GM15510 (cell line): Measurements from ENCODE around the gene RERE.

Experiments
- POLR2A ChIP-seq: IDR thresholded peaks from 3 replicates; pipeline ENCODE4 v1.6.1; 2011; ENCODE audit warnings: borderline replicate concordance; ENCODE audit not compliant: insufficient read length; ENCODE audit errors: extremely low read depth

The RERE gene

GRCh38 chr1:8702472-8702849, 115.0 kb downstream of the RERE start:
- TF ChIP-seq POLR2A = no peak

DNA sequence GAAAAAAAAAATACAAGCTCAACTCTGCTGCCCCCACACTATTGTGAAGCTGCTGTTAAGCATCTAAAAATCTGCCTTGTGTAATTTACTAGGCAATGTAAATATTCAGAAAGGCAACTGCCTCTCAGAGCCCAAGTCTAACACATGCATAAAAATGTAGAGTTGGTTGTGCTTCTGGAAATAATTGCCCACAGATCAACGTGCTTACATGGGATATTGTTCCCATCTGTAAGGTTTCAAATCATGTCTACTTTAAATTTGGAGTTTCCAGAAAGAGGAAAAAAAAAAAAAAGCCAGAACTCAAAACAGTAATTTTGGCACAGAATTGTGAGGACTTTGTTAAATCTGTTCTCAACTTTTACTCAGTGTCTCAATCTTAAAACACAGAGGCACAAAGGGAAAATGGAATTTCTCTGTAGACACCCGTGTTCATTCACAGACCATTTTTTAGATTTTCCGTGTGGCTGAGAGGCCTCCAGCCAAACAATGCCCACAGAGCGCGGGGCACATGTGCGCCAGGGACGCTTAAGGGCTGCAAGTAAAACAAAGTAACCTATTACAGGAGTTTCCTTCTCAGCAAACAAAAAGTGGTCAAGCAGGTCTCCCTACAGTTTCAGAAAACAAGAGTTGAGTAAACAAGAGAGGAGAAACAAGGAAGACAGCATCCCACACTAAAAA, 115.5 kb downstream of the RERE start:
- TF ChIP-seq POLR2A = no peak

- TF ChIP-seq POLR2A = no peak
Measured at GRCh38 chr1:8699679-8700078, 117.8 kb downstream of the RERE start.

DNA sequence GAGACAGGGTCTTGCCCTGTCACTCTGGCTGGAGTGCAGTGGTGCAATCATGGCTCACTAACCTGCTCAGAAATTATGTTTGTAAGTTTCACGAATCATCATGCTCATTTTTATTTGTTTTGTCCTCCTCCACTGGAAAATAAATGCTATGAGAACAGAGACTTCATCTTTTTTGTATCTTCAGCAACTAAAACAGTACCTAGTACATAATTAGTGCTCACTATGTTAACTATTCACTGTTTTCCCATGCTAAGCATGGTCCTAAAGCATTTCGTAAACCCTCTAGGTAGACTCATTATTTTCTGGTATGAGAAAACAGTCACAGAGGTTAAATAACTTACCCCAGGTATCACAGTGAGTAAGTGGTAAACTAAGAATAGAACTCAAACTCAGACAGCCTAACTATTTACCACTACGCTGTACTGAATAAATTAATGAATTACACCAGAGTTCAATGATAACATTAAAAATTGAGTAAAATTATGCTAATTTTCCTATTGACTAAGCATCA, 118.4 kb downstream of the RERE start:
- no peak for TF ChIP-seq POLR2A

DNA sequence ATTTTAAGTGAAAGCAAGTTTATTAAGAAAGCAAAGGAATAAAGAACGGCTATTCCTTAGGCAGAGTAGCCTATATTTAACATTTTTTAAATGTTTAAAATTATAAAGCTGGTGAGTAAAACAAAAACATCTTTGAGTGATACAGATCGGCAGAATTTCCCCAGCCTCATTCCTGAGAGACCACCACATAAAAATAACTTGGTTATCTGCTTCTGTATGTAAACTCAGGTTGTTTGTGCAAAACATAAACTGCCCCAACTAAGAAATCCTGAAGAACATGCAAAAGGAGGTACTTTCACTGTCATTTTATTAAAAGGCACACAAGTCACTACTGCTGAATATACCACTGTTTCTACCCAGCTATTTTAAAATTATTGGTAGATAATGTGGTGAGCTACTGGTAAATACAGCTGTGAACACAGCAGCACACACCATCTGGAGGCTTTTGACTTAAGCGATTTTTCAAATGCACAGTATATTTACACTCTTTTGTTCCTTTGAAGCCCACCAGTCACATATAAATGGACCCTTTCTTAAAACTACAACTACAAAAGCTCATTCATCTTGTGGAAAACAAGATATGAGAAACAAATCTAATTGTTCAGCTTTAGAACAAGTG, 119.3 kb downstream of the RERE start:
- TF ChIP-seq POLR2A = no peak

DNA sequence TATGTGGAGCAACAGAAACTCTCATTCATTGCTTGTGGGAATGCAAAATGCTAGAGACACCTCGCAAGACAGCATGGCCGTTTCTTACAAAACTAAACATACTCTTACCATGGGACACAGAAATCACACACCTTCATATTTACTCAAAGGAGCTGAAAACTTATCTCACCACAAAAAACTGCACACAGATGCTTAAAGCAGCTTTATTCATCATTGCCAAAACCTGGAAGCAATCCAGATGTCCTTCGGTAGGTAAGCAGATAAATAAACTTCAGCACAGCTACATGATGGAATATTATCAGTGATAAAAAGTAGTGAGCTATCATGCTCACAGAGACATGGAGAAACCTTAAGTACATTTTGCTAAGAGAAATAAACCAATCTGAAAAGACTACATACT, 124.3 kb downstream of the RERE start:
- TF ChIP-seq POLR2A = no peak

DNA sequence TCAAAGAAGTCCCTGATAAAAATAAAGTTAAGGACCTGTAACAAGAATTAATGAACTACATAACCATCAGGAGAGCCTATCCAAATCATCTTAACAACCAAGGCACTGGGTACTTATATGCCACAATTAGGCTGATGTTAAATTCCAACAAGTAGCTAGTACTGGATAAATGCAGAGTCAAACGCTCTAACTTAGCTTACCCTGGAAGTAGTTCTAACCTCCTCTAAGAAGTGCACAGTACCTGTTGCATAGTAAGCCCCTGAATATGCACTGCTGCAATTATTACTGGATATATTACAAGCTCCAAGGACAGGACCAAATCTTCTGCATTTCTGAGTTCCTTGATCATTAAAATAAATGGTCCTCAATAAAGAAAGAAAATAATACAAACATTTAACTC, 125.8 kb downstream of the RERE start:
- no peak for TF ChIP-seq POLR2A

DNA sequence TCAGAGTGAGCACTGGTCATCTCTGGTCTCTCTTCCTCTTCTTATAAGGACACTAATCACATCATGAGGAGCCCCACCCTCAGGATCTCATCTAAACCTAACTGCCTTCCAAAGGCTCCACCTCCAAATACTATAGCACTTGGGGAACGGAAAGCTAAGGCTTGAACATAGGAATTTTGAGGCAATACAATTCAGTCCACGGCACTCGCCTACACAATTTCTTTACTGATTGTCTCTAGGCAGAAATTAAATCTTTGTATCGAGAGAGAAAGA, 127.3 kb downstream of the RERE start:
- TF ChIP-seq POLR2A = no peak

DNA sequence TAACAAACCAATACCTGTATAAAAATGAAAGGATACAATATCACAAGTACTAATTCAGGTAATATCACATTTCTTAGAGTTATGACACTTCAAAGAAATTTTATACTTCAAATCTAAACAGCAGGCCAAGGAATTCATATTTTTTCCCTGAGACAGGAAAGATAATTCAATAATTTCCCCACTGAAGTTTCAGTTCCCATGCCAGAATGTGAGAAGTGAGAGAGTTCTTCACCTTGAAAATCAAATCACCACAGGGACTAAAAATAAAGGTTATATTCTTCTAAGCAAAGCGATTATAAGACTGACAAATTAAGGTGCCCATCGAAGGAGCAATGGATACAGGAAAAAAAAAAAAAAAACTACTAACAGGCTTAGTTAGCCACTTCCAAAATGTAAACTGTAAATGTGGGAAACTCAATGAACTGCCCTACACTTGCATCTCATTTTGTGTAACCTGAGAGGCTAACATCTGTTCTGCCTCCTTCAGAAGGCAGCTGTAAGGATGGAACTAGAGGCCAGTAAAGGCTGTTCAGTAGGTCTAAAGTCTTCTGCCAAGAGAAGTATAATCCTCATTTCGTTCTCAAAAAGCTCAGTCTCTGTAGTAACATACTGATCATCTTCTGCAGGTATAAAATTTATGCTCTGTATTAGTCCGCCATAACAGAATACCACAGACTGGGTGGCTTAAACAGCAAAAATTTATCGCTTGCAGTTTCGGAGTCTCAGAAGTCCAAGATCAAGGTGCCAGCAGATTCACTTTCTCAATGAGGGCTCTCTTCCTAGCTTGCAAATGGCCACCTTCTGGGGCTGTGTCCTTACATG, 127.8 kb downstream of the RERE start:
- no peak for TF ChIP-seq POLR2A

- no peak for TF ChIP-seq POLR2A
Measured at GRCh38 chr1:8687538-8687937, 129.9 kb downstream of the RERE start.

DNA sequence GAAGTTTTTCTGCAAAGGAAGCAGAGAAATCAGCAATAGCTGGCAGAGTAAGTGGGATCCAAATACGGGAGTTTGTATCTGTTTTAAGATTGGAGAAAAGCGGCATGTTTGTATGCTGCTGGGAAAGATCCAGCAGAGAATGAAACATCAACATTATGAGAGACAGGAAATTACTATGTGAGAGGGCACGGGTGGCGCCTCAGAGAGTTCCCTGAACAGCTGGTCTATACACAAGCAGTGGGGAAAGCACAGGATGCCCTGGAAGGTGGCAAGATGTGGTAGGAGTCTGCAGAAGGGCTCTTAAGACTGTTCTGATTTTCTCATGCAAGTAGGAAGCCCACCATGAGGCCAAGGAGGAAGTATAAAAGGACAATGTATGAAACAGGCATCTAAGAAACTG, 130.4 kb downstream of the RERE start:
- no peak for TF ChIP-seq POLR2A

DNA sequence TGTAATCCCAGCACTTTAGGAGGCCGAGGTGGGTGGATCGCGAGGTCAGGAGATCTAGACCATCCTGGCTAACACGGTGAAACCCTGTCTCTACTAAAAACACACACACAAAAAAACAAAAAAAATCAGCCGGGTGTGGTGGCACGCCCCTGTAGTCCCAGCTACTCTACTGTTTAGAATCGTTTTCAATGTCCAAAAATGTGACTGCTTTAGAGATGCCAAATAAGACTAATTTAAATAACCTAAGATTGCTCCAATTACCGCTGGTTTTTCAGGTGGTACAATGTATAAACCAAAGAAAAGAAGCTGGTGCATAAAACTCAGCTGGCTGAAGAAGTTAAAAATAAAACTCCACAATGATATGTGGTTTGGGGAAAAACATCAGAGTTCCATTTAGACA, 132.0 kb downstream of the RERE start:
- TF ChIP-seq POLR2A = no peak

GRCh38 chr1:8684590-8684989, 132.8 kb downstream of the RERE start:
- no peak for TF ChIP-seq POLR2A

- no peak for TF ChIP-seq POLR2A
Measured at GRCh38 chr1:8682573-8682972, 134.9 kb downstream of the RERE start.

GRCh38 chr1:8681911-8682310, 135.5 kb downstream of the RERE start:
- TF ChIP-seq POLR2A = no peak
